NCI-H146 treated with DMSO at 0.1 percent for 48 hours (cell line): ENCODE measurements around the gene KLHL8.

Experiments
- DNase-seq: peaks from one replicate; lab custom pipeline; 2025; ENCODE audit not compliant: unreplicated experiment; lab: John Stamatoyannopoulos, UW

The KLHL8 gene

DNA sequence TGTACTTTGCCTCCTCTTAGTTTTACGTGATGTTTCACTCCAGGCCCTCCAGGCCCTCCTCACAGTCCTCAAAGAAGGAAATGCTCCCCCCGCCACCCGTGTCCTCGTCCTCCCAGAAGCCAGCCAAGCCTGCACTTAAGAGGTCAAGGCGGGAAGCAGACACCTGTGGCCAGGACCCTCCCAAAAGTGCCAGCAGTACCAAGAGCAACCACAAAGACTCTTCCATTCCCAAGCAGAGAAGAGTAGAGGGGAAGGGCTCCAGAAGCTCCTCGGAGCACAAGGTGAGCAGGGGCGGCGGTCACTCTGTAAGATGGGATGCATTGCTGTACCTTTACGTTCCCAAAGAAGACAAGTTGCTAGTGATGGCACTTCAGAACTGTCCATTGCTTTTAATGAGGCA lies 94.4 kb downstream of the KLHL8 start:
- DNase-seq, result no peak

DNA sequence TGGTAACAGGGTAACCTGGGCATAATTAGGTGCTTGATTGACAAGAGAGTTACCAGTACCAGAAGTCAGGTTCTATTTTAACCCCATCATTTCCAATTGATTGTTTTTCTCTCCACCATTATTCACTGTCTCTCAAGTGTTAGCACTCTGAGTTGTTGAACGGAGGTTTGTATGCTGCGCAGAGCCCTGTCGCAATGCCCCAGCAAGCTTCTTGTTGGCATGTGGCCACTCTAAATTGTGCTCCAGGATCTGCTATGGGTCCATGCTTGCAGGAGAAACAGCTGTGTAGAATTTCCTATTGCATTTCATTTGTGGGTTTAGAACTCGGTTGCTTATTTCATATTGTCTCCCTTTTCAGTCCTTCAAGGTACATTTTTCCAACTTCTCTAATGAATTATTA lies 98.2 kb downstream of the KLHL8 start:
- no peak for DNase-seq

DNA sequence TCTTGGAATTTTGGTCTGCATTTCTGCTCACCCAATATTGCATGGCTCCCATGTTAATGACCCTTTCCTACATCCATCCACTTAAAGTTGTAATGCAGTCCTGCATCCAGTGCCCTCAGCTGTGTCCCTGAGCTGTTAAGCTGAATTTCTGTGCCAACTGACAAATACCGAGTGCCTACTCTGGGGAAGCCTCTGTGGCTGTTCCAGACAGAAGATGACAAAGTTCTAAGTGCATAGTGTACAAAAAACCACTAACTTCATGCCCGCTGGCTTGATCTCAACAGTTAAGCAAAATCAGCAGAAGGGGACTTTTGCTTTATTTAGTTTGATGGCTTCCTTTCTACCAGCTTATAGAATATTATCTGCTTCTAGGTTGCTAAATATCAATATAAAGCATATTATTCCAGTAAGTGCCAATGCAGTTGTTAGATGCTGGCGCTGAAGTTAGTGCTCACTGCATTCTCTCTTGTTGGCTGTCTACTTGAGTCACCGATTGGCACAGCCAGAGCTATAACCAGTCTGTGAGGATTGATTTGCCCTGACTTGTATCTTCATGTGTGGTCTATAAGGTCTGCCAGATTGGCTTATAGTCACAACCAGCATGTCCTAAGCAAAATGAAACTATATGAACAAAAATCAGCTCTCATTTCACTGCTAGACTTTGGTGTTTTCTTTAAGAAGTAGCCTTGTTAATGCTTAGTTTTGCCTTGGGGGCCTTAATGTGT lies 98.9 kb downstream of the KLHL8 start:
- DNase-seq, result no peak

DNA sequence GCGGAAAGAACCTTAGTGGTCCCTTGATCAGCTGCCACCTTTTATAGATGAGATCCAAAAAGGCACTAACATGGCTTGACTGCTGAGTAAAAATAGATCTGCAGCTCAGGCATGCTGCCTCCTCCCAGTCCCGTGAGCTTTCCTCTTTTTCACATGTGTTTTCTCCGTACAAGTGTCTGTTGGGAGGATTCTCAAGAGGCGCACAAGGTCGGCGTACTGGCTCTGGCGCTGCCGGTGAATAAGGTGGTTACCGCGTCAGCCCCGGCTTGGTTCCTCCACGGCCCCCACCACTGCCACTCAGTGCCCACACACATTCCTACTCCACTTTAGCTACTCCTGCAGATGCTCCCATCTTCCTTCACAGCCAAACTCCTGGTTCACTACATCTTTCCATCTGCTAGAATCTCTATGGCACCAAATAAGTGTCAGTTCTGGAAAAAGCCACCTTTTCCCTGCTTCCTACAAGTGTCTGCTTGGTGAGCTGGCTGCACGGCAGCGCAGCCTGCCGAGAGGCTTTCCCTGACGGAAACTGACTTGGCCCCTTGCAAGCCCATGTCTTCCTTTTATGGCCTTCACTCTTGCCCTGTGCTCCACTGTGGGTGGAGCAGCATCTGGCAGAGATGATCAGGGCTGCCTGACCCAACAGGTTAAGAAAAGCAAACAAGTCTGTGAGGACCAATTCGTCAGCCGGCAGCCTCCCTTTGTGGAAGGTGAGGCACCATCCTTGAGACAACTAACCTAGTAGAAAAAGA lies 99.8 kb downstream of the KLHL8 start:
- no peak for DNase-seq

DNA sequence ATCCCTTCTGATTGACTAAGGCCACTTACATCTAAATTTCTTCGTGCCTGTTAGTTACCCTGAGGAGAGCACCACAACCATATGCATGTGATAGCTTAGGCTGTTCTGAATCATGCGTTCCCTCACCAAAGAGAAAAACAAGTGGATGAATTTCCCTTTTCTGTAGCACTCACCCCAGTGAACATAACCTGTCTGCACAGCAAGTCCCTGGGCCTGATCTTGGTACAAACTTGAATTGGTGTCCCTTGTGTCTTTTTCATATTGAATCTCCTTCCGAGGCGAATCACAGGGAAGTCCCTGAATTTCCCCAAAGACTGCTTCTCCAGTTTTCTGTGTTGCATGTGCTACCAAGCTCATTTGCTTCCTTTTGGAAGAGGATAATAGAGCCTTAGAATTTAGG lies 100.4 kb downstream of the KLHL8 start:
- DNase-seq, result no peak

DNA sequence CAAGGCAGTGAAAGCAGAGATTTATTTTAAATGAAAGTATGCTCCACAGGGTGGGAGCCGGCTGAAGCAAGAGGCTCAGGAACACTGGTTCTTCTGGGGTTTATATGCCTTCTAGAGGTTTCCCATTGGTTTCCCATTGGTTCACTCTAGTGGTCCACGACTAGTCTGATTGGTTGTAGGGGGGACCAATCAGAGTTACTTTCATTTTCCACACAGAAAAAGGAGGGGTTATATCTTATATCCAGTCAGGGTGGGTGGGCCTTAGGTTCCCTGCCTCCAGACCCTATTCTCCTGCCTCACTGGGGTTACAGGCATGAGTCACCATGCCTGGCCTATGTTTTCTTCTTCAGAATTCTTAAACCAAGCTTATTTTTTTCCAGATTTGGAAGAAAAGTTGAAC lies 101.6 kb downstream of the KLHL8 start:
- DNase-seq, result no peak

DNA sequence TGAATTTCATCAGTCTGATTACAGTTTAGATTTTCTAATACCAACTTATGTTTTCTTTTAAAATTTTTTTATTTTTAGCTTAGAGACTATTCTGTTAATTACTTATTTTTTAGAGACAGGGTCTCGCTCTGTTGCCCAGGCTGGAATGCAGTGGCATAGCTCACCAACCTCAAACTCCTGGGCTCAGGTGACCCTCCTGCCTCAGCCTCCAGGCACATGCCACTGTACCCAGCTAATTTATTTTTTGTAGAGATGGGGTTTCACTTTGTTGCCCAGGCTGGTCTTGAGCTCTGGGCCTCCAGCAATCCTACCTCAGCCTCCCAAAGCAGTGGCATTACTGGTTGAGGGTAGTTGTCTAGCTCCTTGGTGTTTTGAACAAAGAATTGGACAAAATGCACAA lies 102.0 kb downstream of the KLHL8 start:
- no peak for DNase-seq

DNA sequence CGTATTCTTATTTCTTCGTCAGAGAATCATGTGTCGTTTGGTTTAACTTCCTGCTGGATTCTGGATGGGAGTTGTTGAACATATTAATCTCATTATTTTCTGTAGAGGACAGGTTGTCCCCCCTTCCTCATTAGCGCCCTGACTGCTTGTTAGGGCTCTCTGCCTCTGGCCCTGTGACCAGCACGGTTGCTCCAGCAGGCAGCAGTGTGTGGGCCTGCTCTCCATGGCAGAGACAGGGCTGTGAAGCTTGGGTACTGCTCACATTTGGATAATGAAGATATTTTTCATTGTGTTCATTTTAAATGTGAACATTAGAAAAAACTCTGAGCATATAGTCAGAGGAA lies 102.7 kb downstream of the KLHL8 start:
- DNase-seq, result no peak

DNA sequence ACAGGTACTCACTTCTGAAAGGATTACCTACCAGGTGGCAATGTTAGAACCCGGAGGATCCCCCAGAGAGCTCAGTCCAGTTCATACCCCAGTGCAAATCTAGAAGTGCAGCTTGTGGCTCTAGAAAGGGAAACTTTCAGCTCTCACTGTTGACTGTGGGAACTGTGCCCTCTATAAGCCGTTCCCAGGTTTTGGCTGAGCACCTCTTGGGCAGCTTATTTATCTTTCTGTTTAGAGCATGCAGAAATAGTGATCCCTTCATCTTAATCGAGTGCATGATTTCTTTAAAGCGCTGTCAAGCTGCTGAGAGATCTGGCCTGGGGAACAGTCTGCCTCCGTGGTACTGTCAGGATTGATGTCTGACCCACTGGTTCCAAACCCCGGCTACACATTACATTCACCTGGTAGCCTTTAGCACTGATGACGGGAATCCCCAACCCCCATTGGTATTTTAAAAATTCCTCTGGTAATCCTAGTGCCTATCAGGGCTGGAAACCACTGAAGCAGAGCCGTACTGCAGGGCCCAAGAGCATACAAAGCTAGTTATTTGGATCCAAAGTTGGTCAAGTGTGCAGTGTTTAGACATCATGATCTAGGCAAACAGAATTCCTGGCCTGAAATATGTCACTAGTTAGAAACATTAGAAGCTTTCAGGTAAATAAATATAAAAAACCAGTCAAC lies 103.2 kb downstream of the KLHL8 start:
- DNase-seq, result no peak

DNA sequence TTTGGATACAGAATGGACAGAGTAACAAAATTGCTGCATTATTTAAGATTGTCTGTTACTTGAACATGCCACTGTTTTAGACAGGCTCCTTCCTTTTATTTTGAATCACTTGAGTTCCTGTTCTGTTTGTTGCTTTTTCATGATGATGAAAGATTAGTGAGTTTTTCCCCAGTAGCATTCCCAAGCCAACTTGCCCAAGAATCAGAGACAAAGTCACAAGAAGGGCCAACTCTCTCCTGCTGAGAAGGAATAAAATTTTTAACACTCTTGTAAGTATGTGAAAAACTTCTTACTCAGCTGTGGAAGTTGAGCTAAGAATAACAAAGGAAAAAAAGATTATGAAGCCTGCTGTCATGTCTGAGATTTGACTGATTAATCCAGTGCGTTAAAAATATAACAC lies 104.2 kb downstream of the KLHL8 start:
- DNase-seq, result no peak

DNA sequence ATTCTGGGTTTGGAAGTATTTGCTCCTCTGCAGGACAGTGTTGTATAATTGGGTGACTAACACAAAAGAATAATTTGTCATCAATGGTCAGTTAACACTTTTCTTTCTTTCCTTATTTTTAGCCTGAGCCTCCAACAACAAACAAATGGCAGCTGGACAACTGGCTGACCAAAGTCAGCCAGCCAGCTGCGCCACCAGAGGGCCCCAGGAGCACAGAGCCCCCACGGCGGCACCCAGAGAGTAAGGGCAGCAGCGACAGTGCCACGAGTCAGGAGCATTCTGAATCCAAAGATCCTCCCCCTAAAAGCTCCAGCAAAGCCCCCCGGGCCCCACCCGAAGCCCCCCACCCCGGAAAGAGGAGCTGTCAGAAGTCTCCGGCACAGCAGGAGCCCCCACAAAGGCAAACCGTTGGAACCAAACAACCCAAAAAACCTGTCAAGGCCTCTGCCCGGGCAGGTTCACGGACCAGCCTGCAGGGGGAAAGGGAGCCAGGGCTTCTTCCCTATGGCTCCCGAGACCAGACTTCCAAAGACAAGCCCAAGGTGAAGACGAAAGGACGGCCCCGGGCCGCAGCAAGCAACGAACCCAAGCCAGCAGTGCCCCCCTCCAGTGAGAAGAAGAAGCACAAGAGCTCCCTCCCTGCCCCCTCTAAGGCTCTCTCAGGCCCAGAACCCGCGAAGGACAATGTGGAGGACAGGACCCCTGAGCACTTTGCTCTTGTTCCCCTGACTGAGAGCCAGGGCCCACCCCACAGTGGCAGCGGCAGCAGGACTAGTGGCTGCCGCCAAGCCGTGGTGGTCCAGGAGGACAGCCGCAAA lies 106.0 kb downstream of the KLHL8 start:
- no peak for DNase-seq

DNA sequence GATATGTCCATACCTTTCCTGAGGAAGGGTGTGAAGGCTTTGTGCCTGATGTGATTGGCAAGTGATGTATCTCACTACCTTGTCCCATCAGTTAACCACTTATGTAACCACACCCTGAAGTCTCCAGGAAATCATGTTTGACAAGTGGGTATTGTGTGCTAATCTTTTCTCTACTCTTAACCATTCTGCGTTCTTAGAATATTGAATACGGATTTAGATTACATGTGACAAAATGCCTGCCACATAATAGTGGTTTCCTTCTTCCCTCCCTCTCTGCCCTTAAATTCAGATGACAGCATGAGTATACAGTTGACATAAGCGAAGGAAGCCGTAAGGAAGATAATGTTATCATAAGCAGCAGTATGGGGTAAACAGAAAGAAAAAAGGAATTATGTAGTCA lies 108.4 kb downstream of the KLHL8 start:
- no peak for DNase-seq
